GM21515 (cell line): ENCODE data around the gene HLA-DOA.

Source experiments
- ATAC-seq: cut with Tn5 transposase; IDR thresholded peaks from one replicate; pipeline ENCODE4 v1.9.1; 2021; ENCODE audit not compliant: unreplicated experiment

The HLA-DOA gene

GRCh38 chr6:33008944-33009861, at the start of gene HLA-DOA:
TSS of gene HLA-DOA (minus strand) at chr6:33009591.
- ATAC-seq, result peak; percentile 84

GRCh38 chr6:33057222-33058150, 48.1 kb upstream of the HLA-DOA start:
- no peak for ATAC-seq

- ATAC-seq, result no peak
Measured at GRCh38 chr6:33053230-33053629, 43.8 kb upstream of the HLA-DOA start.

GRCh38 chr6:33052627-33053026, 43.2 kb upstream of the HLA-DOA start:
- ATAC-seq, result no peak

- no peak for ATAC-seq
Measured at GRCh38 chr6:33050014-33050810, 40.8 kb upstream of the HLA-DOA start.

- ATAC-seq, result no peak
Measured at GRCh38 chr6:33049323-33050013, 40.1 kb upstream of the HLA-DOA start.

GRCh38 chr6:33040157-33040556, 30.8 kb upstream of the HLA-DOA start:
- ATAC-seq, result no peak

- ATAC-seq, result no peak
Measured at GRCh38 chr6:33036535-33036934, 27.1 kb upstream of the HLA-DOA start.

- ATAC-seq, result no peak
Measured at GRCh38 chr6:33034554-33034953, 25.2 kb upstream of the HLA-DOA start.

- ATAC-seq, result no peak
Measured at GRCh38 chr6:33030245-33030644, 20.9 kb upstream of the HLA-DOA start.

GRCh38 chr6:33029328-33030184, 20.2 kb upstream of the HLA-DOA start:
- peak; percentile 62 for ATAC-seq

- no peak for ATAC-seq
Measured at GRCh38 chr6:33028220-33028849, 18.9 kb upstream of the HLA-DOA start.

GRCh38 chr6:33024521-33024920, 15.1 kb upstream of the HLA-DOA start:
- no peak for ATAC-seq

GRCh38 chr6:33023536-33023935, 14.1 kb upstream of the HLA-DOA start:
- ATAC-seq, result no peak

- no peak for ATAC-seq
Measured at GRCh38 chr6:33021917-33022316, 12.5 kb upstream of the HLA-DOA start.

- no peak for ATAC-seq
Measured at GRCh38 chr6:33019372-33019771, 10.0 kb upstream of the HLA-DOA start.

- ATAC-seq, result no peak
Measured at GRCh38 chr6:33018904-33019303, 9.5 kb upstream of the HLA-DOA start.

- no peak for ATAC-seq
Measured at GRCh38 chr6:33018418-33018817, 9.0 kb upstream of the HLA-DOA start.
